Measurements from ENCODE around the gene NRSN2.

- TF ChIP-seq, protein P1, sequence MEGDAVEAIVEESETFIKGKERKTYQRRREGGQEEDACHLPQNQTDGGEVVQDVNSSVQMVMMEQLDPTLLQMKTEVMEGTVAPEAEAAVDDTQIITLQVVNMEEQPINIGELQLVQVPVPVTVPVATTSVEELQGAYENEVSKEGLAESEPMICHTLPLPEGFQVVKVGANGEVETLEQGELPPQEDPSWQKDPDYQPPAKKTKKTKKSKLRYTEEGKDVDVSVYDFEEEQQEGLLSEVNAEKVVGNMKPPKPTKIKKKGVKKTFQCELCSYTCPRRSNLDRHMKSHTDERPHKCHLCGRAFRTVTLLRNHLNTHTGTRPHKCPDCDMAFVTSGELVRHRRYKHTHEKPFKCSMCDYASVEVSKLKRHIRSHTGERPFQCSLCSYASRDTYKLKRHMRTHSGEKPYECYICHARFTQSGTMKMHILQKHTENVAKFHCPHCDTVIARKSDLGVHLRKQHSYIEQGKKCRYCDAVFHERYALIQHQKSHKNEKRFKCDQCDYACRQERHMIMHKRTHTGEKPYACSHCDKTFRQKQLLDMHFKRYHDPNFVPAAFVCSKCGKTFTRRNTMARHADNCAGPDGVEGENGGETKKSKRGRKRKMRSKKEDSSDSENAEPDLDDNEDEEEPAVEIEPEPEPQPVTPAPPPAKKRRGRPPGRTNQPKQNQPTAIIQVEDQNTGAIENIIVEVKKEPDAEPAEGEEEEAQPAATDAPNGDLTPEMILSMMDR (IDR thresholded peaks at IDR 0.05 in 4 of 5, conservative IDR thresholded peaks at IDR 0.05 in 1 of 5): no peak
- no peak for TF ChIP-seq POLR2A (IDR thresholded peaks at IDR 0.05)
Measured at GRCh38 chr20:313402-313801, 33.5 kb upstream of the NRSN2 start.

Data from gastrocnemius medialis (tissue), 4 donors.